ES-I3 (cell line): Measurements from ENCODE around the gene AKT2.
A peak's percentile ranks its signal among the peaks of the same experiment; 100 is the strongest.

Experiments used
- H3K36me3 ChIP-seq: 2 replicates; pipeline ENCODE4 v1.6.1; 2013; ENCODE audit warnings: mild to moderate bottlenecking, low read length, control low read depth, moderate library complexity; ENCODE audit not compliant: insufficient read depth
- H3K4me1 ChIP-seq: 2 replicates; pipeline ENCODE4 v1.6.1; 2013; ENCODE audit warnings: mild to moderate bottlenecking, control low read depth, low read length; ENCODE audit not compliant: insufficient read depth
- H3K9ac ChIP-seq: 2 replicates; pipeline ENCODE4 v1.6.1; 2013; ENCODE audit warnings: low read depth, mild to moderate bottlenecking, low read length, moderate library complexity
- H3K9me3 ChIP-seq: 2 replicates; pipeline ENCODE4 v1.6.1; 2013; ENCODE audit warnings: mild to moderate bottlenecking, low read length, moderate library complexity; ENCODE audit not compliant: control insufficient read depth, insufficient read depth

AKT2 gene

GRCh38 chr19:40313229-40313983 is 28.3 kb upstream of the AKT2 start:
- H3K9me3 ChIP-seq = no peaks in the 10 kb centered on the region
- H3K9ac ChIP-seq = no peak overlapping the region
- no peaks in the 10 kb centered on the region for H3K36me3 ChIP-seq
- H3K4me1 ChIP-seq = no peaks in the 10 kb centered on the region

- Histone ChIP-seq H3K9me3 (no peaks in the 10 kb centered on the region), H3K9ac (no peak overlapping the region), H3K4me1 (no peaks in the 10 kb centered on the region), H3K36me3 (no peaks in the 10 kb centered on the region)
Observed at GRCh38 chr19:40312533-40312932, 27.4 kb upstream of the AKT2 start.

- Histone ChIP-seq H3K4me1 (no peaks in the 10 kb centered on the region), H3K9me3 (no peaks in the 10 kb centered on the region), H3K36me3 (no peaks in the 10 kb centered on the region), H3K9ac (no peak overlapping the region)
Observed at GRCh38 chr19:40309666-40310065, 24.5 kb upstream of the AKT2 start.

GRCh38 chr19:40305403-40305802 is 20.3 kb upstream of the AKT2 start:
- Histone ChIP-seq H3K9me3 (no peaks in the 10 kb centered on the region), H3K36me3 (no peaks in the 10 kb centered on the region), H3K9ac (no peak overlapping the region), H3K4me1 (no peaks in the 10 kb centered on the region)

- no peaks in the 10 kb centered on the region for H3K9me3 ChIP-seq
- H3K36me3 ChIP-seq = no peaks in the 10 kb centered on the region
- H3K4me1 ChIP-seq = no peaks in the 10 kb centered on the region
- no peak overlapping the region for H3K9ac ChIP-seq
Observed at GRCh38 chr19:40304306-40304705, 19.2 kb upstream of the AKT2 start.

GRCh38 chr19:40303765-40304164 is 18.6 kb upstream of the AKT2 start:
- H3K4me1 ChIP-seq = no peaks in the 10 kb centered on the region

GRCh38 chr19:40302224-40303011 is 17.3 kb upstream of the AKT2 start:
- Histone ChIP-seq H3K9ac (no peak overlapping the region), H3K9me3 (no peaks in the 10 kb centered on the region), H3K36me3 (no peaks in the 10 kb centered on the region), H3K4me1 (no peaks in the 10 kb centered on the region)

More at GRCh38 chr19:40303765-40304164, 18.6 kb upstream of the AKT2 start:
- Histone ChIP-seq H3K9ac (no peak overlapping the region), H3K36me3 (no peaks in the 10 kb centered on the region), H3K9me3 (no peaks in the 10 kb centered on the region)

- H3K9ac ChIP-seq = no peak overlapping the region
- no peaks in the 10 kb centered on the region for H3K4me1 ChIP-seq
- H3K9me3 ChIP-seq = no peaks in the 10 kb centered on the region
- H3K36me3 ChIP-seq = no peaks in the 10 kb centered on the region
Observed at GRCh38 chr19:40300668-40301067, 15.5 kb upstream of the AKT2 start.

- Histone ChIP-seq H3K36me3 (no peaks in the 10 kb centered on the region), H3K4me1 (no peaks in the 10 kb centered on the region), H3K9me3 (no peaks in the 10 kb centered on the region), H3K9ac (no peak overlapping the region)
Observed at GRCh38 chr19:40298026-40298425, 12.9 kb upstream of the AKT2 start.

- no peak overlapping the region for H3K9ac ChIP-seq
- no peaks in the 10 kb centered on the region for H3K9me3 ChIP-seq
- H3K36me3 ChIP-seq = no peaks in the 10 kb centered on the region
- H3K4me1 ChIP-seq = peaks cover 5% of the 10 kb centered on the region
Observed at GRCh38 chr19:40294560-40294959, 9.4 kb upstream of the AKT2 start.

GRCh38 chr19:40286971-40287421 is 1.9 kb upstream of the AKT2 start:
- H3K36me3 ChIP-seq = no peaks in the 10 kb centered on the region
- peaks cover 8% of the 10 kb centered on the region; the same call in 1 of the 2 replicates for H3K4me1 ChIP-seq
- H3K9ac ChIP-seq = no peak overlapping the region
- H3K9me3 ChIP-seq = no peaks in the 10 kb centered on the region

- Histone ChIP-seq H3K36me3 (no peaks in the 10 kb centered on the region), H3K4me1 (peaks cover 8% of the 10 kb centered on the region; the same call in 1 of the 2 replicates), H3K9ac (peak overlapping the region; percentile 54; the same call in 1 of the 2 replicates), H3K9me3 (no peaks in the 10 kb centered on the region)
Observed at GRCh38 chr19:40286235-40286970, 1.3 kb upstream of the AKT2 start.

GRCh38 chr19:40285353-40286234 is 449 bp upstream of the AKT2 start:
- peak overlapping the region; percentile 99 for H3K9ac ChIP-seq
- H3K4me1 ChIP-seq = peaks cover 14% of the 10 kb centered on the region; the same call in 1 of the 2 replicates
- H3K9me3 ChIP-seq = no peaks in the 10 kb centered on the region

GRCh38 chr19:40284251-40284500 is 969 bp downstream of the AKT2 start:
- H3K9me3 ChIP-seq = no peaks in the 10 kb centered on the region
- H3K9ac ChIP-seq = peak overlapping the region; percentile 99
- H3K36me3 ChIP-seq = no peaks in the 10 kb centered on the region
- H3K4me1 ChIP-seq = peaks cover 21% of the 10 kb centered on the region; the same call in 1 of the 2 replicates

More at GRCh38 chr19:40285353-40286234, 449 bp upstream of the AKT2 start:
- no peaks in the 10 kb centered on the region for H3K36me3 ChIP-seq
